K562 (cell line): Measurements from ENCODE around the gene SLC1A2. TPM values are rescaled to one million over a fixed set of nuclear protein-coding genes. Genes with fewer than 3 reads are reported as not detected.

Experiments
- ATF3 ChIP-seq, 2 experiments: fragments of 450-650 bp in 1 of 2; sonication (generic) in 1 of 2; formaldehyde crosslinking in 1 of 2; IDR thresholded peaks in 1 of 2; conservative IDR thresholded peaks in 1 of 2; 2 replicates each; pipeline versions ENCODE4 v1.6.1 to v1.8.1; 2016 to 2023; ENCODE audit warnings: mild to moderate bottlenecking in 2 of 2, moderate library complexity in 2 of 2, inconsistent platforms in 1 of 2, missing genetic modification reagents in 1 of 2
- ATF7 ChIP-seq: fragments of 450-650 bp; IDR thresholded peaks from 2 replicates; pipeline ENCODE4 v1.7.1; 2014; ENCODE audit warnings: mild to moderate bottlenecking, moderate library complexity
- BCLAF1 ChIP-seq, 2 experiments: fragments of 450-650 bp in 1 of 2; IDR thresholded peaks; 2 replicates each; pipeline ENCODE4 v1.6.1; 2011 to 2017; ENCODE audit warnings: low read depth in 2 of 2, antibody characterized with exemption in 1 of 2, borderline replicate concordance in 1 of 2, low read length in 1 of 2, mild to moderate bottlenecking in 1 of 2, mixed read lengths in 1 of 2; ENCODE audit not compliant: control insufficient read depth in 1 of 2
- BCOR ChIP-seq: fragments of 450-650 bp; IDR thresholded peaks from 2 replicates; pipeline ENCODE4 v1.6.1; 2016
- BRD4 ChIP-seq: fragments of 200-600 bp; sonication (generic); IDR thresholded peaks from 2 replicates; pipeline ENCODE4 v1.6.1; 2017; ENCODE audit warnings: inconsistent platforms
- BRD9 ChIP-seq: fragments of 450-650 bp; IDR thresholded peaks from 2 replicates; pipeline ENCODE4 v1.6.1; 2018; ENCODE audit warnings: low read depth; ENCODE audit not compliant: partially characterized antibody
- CXXC5 ChIP-seq: fragments of 250-450 bp; sonication (Bioruptor Pico); IDR thresholded peaks from 2 replicates; pipeline ENCODE4 v1.8.0; 2022; ENCODE audit warnings: inconsistent platforms, mild to moderate bottlenecking, moderate library complexity
- ETV1 ChIP-seq: fragments of 450-650 bp; conservative IDR thresholded peaks from 2 replicates; pipeline ENCODE4 v1.6.1; 2016; ENCODE audit warnings: missing genetic modification characterization, control low read depth, low read depth, missing compliant biosample characterization
- ETV6 ChIP-seq, 3 experiments: fragments of 150-350 bp in 1 of 3; sonication (generic) in 1 of 3; formaldehyde crosslinking in 1 of 3; IDR thresholded peaks; 2 replicates each; pipeline versions ENCODE4 v1.6.1 to v1.8.0; 2014 to 2022; ENCODE audit warnings: borderline replicate concordance in 2 of 3, low read depth in 2 of 3, antibody characterized with exemption in 1 of 3, low read length in 1 of 3, mild to moderate bottlenecking in 1 of 3, missing genetic modification reagents in 1 of 3
- GTF2E2 ChIP-seq: fragments of 200-800 bp; sonication (Bioruptor generic); IDR thresholded peaks from 2 replicates; pipeline ENCODE4 v1.6.1; 2016; ENCODE audit warnings: missing genetic modification characterization, missing compliant biosample characterization
- NFE2L1 ChIP-seq: fragments of 450-650 bp; IDR thresholded peaks from 2 replicates; pipeline ENCODE4 v1.6.1; 2016; ENCODE audit warnings: missing genetic modification characterization, low read depth, mild to moderate bottlenecking, missing compliant biosample characterization, moderate library complexity, borderline replicate concordance
- PATZ1 ChIP-seq: fragments of 250-450 bp; sonication (Bioruptor Pico); IDR thresholded peaks from 2 replicates; pipeline ENCODE4 v1.5.0; 2020; ENCODE audit warnings: mild to moderate bottlenecking, borderline replicate concordance
- POLR2AphosphoS2 ChIP-seq: IDR thresholded peaks from 2 replicates; pipeline ENCODE4 v1.6.1; 2012; ENCODE audit warnings: low read length, improper control_type of control experiment
- PRPF4 ChIP-seq: fragments of 200-400 bp; formaldehyde crosslinking; IDR thresholded peaks from one replicate; pipeline ENCODE4 v1.6.1; 2017; ENCODE audit warnings: low read length, low read depth, mild to moderate bottlenecking; ENCODE audit not compliant: insufficient read depth, poor library complexity, severe bottlenecking
- PTRF ChIP-seq: fragments of 450-650 bp; IDR thresholded peaks from 2 replicates; pipeline ENCODE4 v1.6.1; 2016; ENCODE audit warnings: mild to moderate bottlenecking, missing genetic modification characterization, missing compliant biosample characterization
- SAP30 ChIP-seq: fragments of 200-600 bp; sonication (generic); IDR thresholded peaks from 2 replicates; pipeline ENCODE4 v1.6.1; 2012; ENCODE audit warnings: borderline replicate concordance, low read depth, mild to moderate bottlenecking, moderate library complexity, low read length, control low read depth, inconsistent platforms; ENCODE audit not compliant: insufficient read depth, poor library complexity, severe bottlenecking
- SMARCA4 ChIP-seq: fragments of 450-650 bp; IDR thresholded peaks from 2 replicates; pipeline ENCODE4 v1.6.1; 2016
- TFAM ChIP-seq: fragments of 250-450 bp; sonication (Bioruptor Pico); conservative IDR thresholded peaks from 2 replicates; pipeline ENCODE4 v1.5.0; 2021; ENCODE audit warnings: mild to moderate bottlenecking, moderate library complexity
- THRAP3 ChIP-seq: fragments of 450-650 bp; IDR thresholded peaks from 2 replicates; pipeline ENCODE4 v1.6.1; 2016; ENCODE audit warnings: mild to moderate bottlenecking, inconsistent platforms, borderline replicate concordance
- ZNF76 ChIP-seq: fragments of 250-450 bp; sonication (Bioruptor Pico); IDR thresholded peaks from 2 replicates; pipeline ENCODE4 v1.4.0; 2020; ENCODE audit warnings: mild to moderate bottlenecking, moderate library complexity, borderline replicate concordance
- polyA plus RNA-seq, 8 experiments: library from polyadenylated mRNA; depleted of rRNA in 4 of 8; stranded (reverse) in 5 of 8; unstranded in 3 of 8; fragments of >200 nt; fragmentation: Nextera tagmentation in 2 of 8; fragmentation: Illumina TruSeq in 1 of 8; extraction: Ambion mirVana in 2 of 8; extraction: Trizol in 1 of 8; gene quantifications; 2 replicates each; pipeline versions ENCODE4 v1.2.1 to v1.2.3, GENCODE V29; 2011 to 2014; ENCODE audit warnings: inconsistent platforms in 1 of 8, missing spikeins in 1 of 8
- total RNA-seq, 7 experiments: library from RNA; depleted of rRNA in 6 of 7; stranded (reverse); fragments of >200 nt in 6 of 7; fragmentation: Illumina TruSeq in 2 of 7; extraction: Trizol in 2 of 7; gene quantifications; 2 replicates each; pipeline versions ENCODE4 v1.2.1 to v1.2.3, GENCODE V29; 2011 to 2021; ENCODE audit warnings: low replicate concordance in 1 of 7

SLC1A2 gene
- total and polyA plus RNA-seq, 9 of the 15 experiments (the other 6 are each of a cell fraction or from before 2014, with no cell fraction given): 0.03 to 0.07 (median 0.04) TPM; not detected in 5

GRCh38 chr11:35337136-35337913 lies 82.0 kb downstream of the SLC1A2 start (continued):
- TF ChIP-seq ATF3 (IDR thresholded peaks at IDR 0.05) (peak; percentile 91), ATF3 (CRISPR knock-in tag; conservative IDR thresholded peaks at IDR 0.05) (0 out of 2 replicates have a peak, but pooled peaks have one; percentile 28), CXXC5 (CRISPR knock-in tag) (0 out of 2 replicates have a peak, but pooled peaks have one; percentile 20), ETV6 (IDR thresholded peaks at IDR 0.05; ENCODE audit: borderline replicate concordance in 1 of 2, low read depth in 2 of 2, low read length in 1 of 2) (no peak), ETV6 (CRISPR knock-in tag; IDR thresholded peaks at IDR 0.05; ENCODE audit: borderline replicate concordance) (no peak), SMARCA4 (peak; percentile 58; the same call in 1 of the 2 replicates), ATF7 (no peak), BRD4 (no peak), ZNF76 (CRISPR knock-in tag) (0 out of 2 replicates have a peak, but pooled peaks have one; percentile 20), POLR2AphosphoS2 (no peak), THRAP3 (no peak), NFE2L1 (tag) (no peak), SAP30 (no peak), BCOR (no peak), PRPF4 (no peak), PATZ1 (CRISPR knock-in tag) (no peak), PTRF (tag) (0 out of 2 replicates have a peak, but pooled peaks have one; percentile 54), ETV1 (tag) (no peak), GTF2E2 (tag) (peak; percentile 56; the same call in 1 of the 2 replicates), TFAM (CRISPR knock-in tag) (no peak), BCLAF1 (IDR thresholded peaks at IDR 0.05; ENCODE audit: borderline replicate concordance in 1 of 2, control insufficient read depth in 1 of 2, low read depth in 2 of 2, low read length in 1 of 2) (no peak), BRD9 (peak; percentile 38)
